ENCODE data around the gene LEPROT.
"Not testable (repeated sequence)": the region's sequence is repeated elsewhere in the genome, so short reads cannot be mapped to it uniquely, and the experiment has no call there.

LEPROT gene, protein sequence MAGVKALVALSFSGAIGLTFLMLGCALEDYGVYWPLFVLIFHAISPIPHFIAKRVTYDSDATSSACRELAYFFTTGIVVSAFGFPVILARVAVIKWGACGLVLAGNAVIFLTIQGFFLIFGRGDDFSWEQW

DNA sequence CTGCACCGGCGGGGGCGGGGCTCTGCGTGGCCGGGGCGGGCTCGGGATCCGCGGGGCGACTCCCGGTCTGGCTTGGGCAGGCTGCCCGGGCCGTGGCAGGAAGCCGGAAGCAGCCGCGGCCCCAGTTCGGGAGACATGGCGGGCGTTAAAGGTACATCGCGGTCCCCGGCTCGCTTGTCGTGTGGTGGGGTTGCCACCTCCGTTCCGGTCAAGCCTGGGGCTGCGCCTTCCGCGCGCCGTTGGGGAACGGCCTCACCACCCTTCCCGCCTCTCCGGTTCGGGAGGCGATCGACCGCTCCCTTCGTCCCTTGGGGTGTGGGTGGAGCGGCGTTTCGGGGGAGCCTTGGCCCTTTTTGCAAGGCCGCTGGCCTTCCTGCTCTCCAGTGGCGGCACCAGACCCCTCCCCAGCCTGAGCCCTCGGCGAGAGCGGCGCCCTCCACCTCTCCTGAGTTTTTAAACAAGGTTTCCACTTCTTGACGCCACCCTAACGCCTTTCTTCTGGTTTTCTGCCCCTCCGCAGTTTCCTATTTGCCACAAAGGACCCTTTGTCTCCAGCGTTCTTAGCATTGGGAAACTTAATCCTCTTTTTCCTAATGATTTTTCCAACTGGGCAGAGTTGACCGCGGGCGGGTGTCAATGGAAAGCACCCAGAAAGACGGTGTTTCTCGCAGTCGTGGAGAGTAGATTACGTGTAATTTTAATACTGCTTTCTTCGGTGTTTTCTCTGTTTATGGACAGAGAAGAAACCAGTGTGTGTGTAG lies at the start of gene LEPROT, which contains the start of gene LEPR:
LEPROT (plus strand) TSS at position 79 of the 761 bp plus-strand sequence; CDS start at position 136, 57 bp downstream.
LEPR (plus strand) TSS at position 79 of the 761 bp plus-strand sequence. CDS start 144,898 bp downstream, outside the sequence.
- peak; percentile 84 for DNase-seq (ENCODE audit: low spot score)

DNA sequence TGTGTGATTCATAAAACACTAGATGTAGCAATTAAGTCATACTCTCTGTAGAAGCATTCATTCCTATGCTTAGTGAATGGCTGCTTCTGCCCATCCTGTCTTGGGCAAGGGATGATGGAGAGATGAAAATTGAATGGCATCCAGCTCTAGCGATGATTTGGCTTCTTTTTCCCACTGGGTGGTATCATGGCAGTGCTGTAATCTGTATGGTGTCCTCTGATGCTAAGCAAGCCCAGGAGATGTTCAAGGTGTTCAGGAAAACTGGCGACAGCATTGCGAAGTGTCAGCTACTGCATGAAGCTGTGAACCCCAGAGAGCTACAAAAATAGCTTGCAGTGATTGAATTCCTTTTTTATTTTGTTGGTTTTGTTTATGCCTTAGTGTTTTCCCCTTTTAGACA lies 48.9 kb upstream of the LEPROT start:
- no peak for DNase-seq (ENCODE audit: low spot score)

DNA sequence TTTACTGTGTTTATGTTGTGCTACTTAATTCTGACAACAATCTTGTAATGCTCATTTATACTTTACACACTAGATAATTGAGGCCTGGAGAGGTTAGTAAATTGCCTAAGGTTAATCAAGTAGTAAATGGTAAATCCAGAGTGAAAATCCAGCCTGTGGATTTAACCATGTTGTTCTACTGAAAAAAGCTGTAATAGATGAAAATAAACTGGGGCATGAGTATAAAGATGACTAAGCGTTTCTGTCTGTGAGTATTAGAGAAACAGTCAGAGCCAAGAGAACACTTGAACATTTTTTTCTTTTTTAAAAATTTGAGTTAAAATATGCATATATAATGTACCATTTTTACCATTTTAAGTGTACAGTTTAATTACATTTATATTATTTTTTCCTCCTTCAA lies 47.9 kb upstream of the LEPROT start:
- no peak for DNase-seq (ENCODE audit: low spot score)

DNA sequence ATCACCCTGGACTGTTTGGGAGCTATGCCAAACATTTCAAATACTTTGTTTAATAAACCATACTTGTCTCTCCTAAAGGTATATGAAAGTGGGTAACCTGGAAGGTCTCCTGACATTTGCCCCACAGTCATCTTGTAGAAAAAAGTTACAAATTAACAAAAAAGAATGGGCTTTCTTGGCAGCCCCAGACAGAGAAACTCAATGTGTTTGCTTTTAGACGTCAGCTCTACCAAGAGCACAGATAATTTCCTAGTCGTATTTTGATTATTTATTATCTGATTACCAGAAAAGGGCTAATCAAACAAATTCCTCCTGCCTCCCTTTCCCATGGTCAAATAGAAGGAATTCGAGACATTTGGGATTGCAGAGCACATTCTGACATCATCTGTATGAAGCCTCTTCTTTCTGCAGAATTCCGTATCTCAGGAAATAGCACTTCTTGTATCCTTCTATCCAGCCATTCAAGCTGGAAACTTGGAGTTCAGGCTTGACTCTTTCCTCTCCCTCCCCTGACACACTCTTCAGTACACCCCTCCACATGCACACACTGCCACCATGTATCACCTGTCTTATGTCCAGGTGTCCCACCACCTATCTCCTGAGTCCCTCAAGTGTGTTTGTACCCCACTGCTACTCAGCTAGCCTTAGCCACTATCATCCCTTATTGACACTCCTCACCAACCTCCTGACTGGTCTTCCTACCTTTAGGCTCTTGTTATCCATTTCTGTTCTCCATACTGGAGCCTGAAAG lies 42.8 kb upstream of the LEPROT start:
- DNase-seq (ENCODE audit: low spot score): no peak

DNA sequence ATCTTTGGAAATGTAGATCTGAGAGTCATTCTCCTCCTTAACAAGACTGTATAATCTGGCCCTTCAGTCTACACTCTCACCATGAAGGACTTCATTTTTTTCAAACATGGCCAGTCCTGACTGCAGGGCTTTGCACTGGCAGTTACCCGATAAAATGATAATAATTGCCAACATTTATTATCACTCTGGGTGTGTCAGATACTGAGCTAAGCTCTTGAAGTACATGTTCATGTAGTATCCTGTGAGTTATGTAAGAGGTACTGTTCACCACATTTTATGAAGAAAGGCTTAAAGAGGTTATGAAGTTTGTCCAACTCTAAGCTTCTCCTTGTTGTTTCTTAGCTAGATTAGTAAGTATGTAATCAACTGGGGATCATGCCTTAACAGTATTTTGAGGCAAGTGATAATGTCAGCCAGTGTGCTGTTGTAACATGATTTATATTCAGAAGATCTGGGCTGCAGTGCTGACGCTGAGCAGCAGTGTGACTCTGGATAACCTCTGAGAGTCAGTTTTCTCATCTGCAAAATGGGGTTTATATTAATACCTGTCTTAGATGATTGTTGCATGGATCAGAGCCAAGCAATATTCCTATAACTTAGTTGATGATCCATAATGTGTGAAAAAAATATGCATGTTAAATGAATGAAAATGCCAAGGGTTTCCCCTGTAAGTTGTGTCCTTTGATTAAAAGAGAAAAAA lies 42.1 kb upstream of the LEPROT start:
- DNase-seq (ENCODE audit: low spot score): no peak

DNA sequence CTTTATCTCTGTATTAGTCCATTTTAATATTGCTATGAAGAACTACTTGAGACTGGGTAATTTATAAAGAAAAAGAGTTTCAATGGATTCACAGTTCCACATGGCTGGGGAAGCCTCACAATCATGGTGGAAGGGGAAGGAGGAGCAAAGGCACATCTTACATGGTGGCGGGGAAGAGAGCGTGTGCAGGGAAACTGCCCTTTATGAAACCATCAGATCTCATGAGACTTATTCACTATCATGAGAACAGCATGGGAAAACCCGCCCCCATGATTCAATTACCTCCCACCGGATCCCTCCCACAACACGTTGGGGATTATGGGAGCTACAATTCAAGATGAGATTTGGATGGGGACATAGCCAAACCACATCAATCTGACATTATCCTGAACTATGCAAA lies 36.0 kb upstream of the LEPROT start:
- DNase-seq (ENCODE audit: low spot score): not testable (repeated sequence)

DNA sequence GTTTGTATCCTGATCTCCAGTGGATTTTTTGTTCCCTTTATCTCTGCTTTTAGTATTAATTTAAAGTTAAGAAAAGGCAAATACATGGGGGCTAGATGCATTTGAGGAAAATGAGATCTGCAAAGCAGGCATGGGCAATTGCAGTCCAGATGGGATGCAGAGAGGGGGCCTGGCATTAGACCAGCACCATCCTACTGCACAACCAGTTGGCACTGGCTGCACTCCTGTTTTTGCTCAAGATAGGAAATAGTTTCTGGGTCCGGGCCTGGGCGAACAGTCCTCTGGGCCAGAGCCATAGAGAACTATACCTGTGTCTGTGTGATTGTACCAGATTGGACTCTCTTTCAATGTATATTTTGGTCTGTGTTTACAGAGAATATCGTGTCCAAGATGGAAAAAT lies 34.0 kb upstream of the LEPROT start:
- DNase-seq (ENCODE audit: low spot score): no peak

DNA sequence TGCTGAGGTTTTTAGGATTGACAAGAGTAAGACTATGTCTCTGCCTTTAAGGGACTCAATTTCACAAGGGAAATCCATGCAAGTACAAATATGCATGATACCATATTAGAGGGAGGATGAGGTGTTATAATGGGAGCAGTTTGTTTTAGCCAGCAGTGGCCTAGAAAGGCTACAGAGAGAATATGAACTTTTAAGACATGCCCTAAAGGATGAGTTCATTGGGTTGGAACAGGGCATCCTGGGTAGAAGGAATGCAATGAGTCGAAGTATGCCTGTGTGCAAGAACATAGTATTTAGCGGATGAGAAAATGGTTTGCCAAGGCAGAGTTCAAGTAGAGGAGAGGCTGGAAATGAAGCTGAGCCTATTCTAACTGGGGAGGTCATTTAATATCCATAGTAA lies 32.6 kb upstream of the LEPROT start:
- DNase-seq (ENCODE audit: low spot score): no peak

DNA sequence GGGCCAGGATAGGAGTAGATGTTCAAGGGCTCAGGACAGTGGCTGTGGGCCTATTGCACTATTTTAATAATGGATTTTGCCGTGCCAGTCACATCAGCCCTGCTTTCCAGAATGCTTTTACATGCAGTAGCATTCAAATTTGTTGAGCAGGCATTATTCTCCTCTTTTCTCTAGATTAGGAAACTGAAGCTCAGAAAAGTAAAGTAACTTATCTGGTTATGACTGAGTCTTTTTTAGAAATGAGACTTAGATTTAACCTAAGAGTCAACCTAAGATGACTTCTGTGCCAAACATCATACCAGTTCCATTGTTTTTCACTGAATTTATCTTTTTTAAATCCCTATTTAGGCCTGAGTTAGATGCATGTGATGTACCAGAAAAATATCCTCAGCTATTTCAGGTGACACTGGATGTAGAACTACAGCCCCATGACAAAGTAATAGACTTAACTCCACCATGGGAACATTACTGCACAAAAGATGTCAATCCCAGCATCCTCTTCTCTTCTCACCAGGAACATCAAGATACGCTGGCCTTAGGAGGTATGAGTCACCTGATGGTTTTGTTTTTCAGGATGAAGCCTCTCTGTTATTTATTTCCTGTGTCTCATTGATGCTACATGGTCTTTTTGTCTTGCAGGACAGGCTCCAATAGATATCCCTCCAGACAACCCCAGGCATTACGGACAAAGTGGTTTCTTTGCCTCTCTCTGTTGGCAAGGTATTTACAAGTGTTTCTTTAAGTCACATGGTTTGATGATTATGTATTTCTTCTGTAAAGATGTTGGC lies 31.4 kb upstream of the LEPROT start:
- no peak for DNase-seq (ENCODE audit: low spot score)

DNA sequence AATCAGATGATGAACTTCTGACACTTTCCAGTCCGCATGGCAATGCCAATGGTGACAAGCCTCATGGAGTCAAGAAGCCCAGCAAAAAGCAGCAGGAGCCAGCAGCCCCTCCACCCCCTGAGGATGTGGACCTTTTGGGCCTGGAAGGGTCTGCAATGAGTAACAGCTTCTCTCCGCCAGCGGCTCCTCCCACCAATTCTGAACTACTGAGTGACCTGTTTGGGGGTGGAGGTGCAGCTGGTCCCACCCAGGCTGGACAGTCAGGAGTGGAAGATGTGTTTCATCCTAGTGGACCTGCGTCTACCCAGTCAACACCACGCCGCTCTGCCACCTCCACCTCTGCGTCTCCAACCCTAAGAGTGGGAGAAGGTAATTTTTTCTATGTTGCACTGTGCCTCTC lies 28.0 kb upstream of the LEPROT start:
- no peak for DNase-seq (ENCODE audit: low spot score)

DNA sequence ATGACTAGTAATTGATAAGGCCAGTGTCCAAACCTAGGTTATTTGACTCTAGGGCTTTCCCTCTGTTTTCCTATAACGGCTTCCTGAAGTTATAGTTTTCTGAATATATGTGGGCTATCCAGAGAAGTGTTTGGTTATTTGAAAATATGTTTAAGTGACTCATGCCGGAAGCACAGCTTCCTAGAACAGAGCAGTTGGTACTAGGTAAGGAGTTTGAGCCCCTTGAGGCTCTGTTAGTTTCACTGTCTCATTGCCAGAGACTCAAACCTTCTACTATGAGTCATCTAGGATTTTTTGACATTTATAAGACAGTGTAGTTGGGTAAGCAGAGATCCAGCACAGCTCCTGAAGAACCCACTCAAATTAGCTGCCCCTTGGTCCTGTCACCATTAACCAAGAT lies 27.1 kb upstream of the LEPROT start:
- peak; percentile 34 for DNase-seq (ENCODE audit: low spot score)

DNA sequence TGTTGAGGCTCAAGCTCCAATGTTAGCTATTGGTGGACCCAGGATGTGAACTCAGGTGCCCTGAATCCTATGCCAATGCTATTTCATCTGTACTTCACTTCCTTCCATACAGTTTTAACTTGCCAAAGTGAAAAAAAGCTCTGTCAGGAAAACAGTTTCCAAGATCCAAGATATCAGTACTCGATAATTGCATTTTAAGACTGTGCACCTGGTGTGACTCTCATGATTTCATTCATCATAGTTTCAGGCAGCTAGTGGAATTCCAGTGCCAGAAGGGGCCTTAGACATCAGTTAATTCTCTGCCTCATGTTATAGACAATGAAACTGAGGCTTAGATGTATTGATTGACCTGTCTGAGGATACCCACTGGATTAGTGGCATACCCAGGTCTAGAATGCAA lies 26.5 kb upstream of the LEPROT start:
- no peak for DNase-seq (ENCODE audit: low spot score)

DNA sequence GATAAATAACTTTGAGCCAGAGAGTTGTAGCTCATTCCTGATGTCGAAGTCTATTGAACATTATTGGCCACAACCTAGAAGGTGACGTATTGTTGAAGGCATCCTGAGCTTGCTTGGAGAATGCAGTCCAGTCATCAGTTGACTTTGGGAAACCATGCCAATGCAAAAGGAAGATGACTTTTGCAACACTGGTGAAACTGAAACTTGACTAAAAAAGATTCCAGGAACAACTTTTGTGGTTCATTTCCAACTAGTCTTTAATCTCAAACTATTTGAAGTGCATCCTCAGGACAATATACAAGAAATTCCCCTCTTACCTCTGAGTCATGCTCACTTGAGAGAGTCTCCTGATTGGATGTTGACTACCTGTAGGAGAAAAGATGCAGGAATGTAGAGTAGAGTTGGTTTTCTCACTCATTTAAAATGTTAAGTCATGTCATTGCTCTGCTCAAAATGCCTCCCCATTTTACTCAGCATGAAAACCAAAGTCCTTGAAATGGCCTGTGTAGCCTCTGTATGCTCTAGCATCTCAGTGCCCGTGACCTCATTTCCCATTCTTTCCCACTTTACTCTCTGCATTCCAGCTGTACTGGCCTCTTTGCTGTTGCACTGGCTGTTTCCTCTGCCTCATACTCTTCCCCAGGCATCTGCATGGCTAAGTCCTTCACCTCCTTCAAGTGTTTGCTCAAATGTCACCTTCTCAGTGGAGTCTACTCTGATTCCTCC lies 24.4 kb upstream of the LEPROT start:
- no peak for DNase-seq (ENCODE audit: low spot score)

DNA sequence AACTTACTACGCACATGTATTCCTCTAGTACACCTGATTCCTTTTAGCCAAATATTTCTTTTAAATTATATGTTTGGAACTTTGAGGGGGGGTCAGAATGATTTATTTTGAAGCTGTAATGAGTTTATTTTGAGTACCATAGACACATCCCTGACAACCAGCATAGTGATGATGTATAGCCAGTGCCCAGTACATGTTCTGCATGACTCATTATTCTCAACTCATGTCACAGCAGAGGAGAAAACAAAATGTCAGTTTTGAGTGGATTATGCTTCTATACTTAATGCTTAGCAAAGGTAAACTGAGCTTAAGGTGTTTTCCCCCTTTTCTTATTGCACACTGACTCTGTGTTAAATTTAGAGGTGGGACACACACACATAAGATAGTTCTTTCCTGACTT lies 22.4 kb upstream of the LEPROT start:
- DNase-seq (ENCODE audit: low spot score): no peak

DNA sequence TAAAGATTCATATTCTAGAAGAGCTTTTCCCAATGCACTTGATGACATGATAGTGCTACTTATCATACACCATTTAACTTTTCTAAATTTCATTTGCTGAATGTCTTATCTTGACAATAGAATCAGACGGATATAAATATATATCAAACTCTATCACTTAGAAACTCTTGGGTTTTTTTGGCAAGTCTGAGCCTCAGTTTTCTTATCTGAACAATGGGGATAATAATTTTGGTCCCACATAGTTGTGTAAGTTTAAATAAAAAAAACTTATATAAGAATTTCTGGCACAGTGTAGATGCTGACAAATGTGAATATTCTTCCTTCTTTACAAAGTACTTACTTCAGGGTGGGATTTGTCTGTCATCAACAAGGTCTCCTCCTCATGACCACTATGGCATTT lies 21.5 kb upstream of the LEPROT start:
- DNase-seq (ENCODE audit: low spot score): no peak

DNA sequence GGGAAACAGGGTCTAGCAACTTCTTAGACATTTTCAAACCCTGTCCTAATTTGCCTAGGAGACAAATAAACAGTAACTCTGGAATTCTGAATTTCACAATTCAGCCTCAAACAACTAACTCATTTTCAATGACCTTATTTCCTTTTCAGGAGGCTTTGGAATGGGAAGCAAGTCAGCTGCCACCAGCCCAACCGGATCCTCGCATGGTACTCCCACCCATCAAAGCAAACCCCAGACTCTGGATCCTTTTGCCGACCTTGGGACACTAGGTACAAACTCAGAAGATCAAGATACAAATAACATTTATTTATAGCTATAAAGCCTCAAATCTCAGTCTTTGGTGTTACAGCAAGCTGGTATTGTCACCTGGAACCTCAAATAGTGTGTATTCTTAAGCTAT lies 18.9 kb upstream of the LEPROT start:
- no peak for DNase-seq (ENCODE audit: low spot score)

DNA sequence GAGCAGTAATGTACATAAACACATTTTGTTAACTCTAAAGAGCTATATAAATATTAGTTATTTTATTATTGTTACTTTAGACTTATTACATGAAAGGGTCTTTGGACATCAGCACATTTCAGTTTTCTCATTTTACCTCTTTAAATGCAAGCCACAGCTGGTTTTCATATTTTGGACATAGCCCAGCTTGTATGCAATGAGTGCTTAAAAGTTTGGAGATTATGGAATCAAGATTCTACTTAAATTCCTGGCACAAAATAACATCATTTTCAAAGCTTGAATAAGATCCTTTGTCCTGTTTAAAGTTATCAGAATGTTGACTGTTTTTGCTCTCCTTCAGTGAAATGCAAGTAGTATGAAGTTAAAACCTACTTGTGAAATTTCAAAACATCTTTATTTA lies 15.5 kb upstream of the LEPROT start:
- no peak for DNase-seq (ENCODE audit: low spot score)

DNA sequence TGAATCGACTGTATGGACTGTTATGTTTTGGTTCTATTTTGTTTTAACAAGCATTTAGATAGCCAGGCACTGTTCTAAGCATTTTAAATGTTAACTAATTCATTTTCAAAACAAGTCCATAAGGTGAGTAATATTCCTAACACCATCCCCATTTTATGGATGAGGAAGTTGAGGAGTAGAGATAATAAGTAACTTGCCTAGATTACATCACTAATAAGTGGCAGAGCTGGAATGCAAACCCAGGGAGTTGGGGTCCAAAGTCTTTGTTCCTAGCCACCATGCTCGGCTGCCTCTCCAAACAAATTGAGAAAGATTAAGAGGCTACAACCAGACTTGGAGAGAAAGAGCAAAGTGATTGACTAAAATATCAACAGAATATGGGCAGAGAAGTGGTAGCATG lies 12.6 kb upstream of the LEPROT start:
- DNase-seq (ENCODE audit: low spot score): no peak

DNA sequence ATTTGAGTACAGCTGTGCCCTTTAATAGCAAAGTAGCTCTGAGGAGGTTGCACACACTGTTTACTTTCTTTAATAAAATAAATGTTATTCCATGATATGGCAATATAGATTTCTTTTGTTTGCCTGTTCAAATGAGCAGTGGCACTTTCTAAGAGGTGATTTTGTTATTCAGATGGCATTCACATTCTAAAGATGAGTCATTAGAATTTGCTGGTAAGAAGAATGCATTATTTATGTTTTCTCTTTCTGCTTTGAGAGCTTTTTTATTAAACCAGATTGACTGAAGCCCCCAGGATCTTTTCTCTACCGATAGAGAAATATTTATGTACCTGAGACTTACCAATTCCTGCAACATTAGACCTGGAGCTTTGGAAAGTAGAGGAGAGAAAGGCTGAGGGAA lies 11.2 kb upstream of the LEPROT start:
- DNase-seq (ENCODE audit: low spot score): no peak

DNA sequence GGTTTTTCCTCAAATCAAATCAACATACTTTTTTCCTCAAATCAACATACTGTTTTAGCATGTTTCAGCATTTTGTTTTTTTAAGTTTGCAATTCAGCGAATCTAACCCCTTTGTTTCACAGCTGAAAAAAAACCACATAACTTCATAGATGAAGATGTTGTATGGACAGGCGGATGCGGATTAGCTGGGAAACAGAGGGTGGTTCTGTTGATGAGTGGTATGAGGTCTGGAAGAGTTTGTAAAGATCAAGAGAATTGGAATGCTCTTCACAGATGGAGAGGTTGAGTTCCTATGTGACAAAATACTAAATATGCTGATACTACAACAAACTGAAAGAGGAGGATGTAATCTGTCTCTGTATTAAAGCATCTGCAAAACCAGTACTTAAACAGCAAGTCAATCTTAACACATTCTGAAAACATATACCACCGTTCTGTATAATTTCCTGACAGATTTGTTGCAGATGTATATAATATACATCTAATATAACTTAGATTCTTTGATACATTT lies 10.6 kb upstream of the LEPROT start:
- no peak for DNase-seq (ENCODE audit: low spot score)

Measured in COLO829 (cell line).